SK-N-SH (cell line): Measurements from ENCODE around the gene CNEP1R1. TPM values are rescaled to one million over a fixed set of nuclear protein-coding genes. Genes with fewer than 3 reads are reported as not detected.

Experiments
- CTCF ChIA-PET: fragments of 300-600, 350-600 bp; formaldehyde crosslinking; extraction: SDS; loops from one replicate; lab custom pipeline; 2021; lab: Yijun Ruan, JAX
- POLR2A ChIA-PET: fragments of 350-600 bp; sonication (Branson Sonifier 250); formaldehyde crosslinking; extraction: SDS; loops from one replicate; lab custom pipeline; 2020; ENCODE audit warnings: antibody characterized with exemption, inconsistent platforms; lab: Yijun Ruan, JAX
- DNase-seq: peaks from one replicate; pipeline ENCODE4 v3.0.0; 2012
- H2AFZ ChIP-seq: fragments of 200-600 bp; sonication (generic); 2 replicates; pipeline ENCODE4 v1.8.1; 2016; ENCODE audit warnings: antibody characterized with exemption, mild to moderate bottlenecking, low read depth
- H3F3A ChIP-seq: fragments of 200-600 bp; sonication (generic); replicated peaks from 2 replicates; pipeline ENCODE3; 2016; ENCODE audit warnings: antibody characterized with exemption, mild to moderate bottlenecking; ENCODE audit not compliant: insufficient read depth
- H3K27ac ChIP-seq, 2 experiments: fragments of 200-500 bp in 1 of 2; fragments of 200-600 bp in 1 of 2; sonication (Bioruptor generic) in 1 of 2; sonication (generic), shearing (Covaris generic) in 1 of 2; 2 replicates each; pipeline versions ENCODE4 v1.5.1 to v1.6.1; 2014 to 2016; ENCODE audit warnings: low read depth in 2 of 2, inconsistent platforms in 1 of 2, low read length in 1 of 2, mild to moderate bottlenecking in 1 of 2, mixed read lengths in 1 of 2
- H3K27me3 ChIP-seq: fragments of 200-600 bp; sonication (generic), shearing (Covaris generic); 2 replicates; pipeline ENCODE4 v1.6.1; 2016; ENCODE audit warnings: mixed run types; ENCODE audit not compliant: insufficient read depth
- H3K36me3 ChIP-seq, 2 experiments: fragments of 200-500 bp in 1 of 2; fragments of 200-600 bp in 1 of 2; sonication (Bioruptor generic) in 1 of 2; sonication (generic) in 1 of 2; replicated peaks in 1 of 2; 2 replicates each; pipeline versions ENCODE3 to v1.5.1; 2014 to 2016; ENCODE audit warnings: low read length in 1 of 2, mild to moderate bottlenecking in 1 of 2; ENCODE audit not compliant: insufficient read depth in 2 of 2, control insufficient read depth in 1 of 2
- H3K4me1 ChIP-seq, 2 experiments: fragments of 200-500 bp in 1 of 2; fragments of 200-600 bp in 1 of 2; sonication (Bioruptor generic) in 1 of 2; sonication (generic), shearing (Covaris generic) in 1 of 2; 2 replicates each; pipeline versions ENCODE4 v1.5.1 to v1.6.1; 2014 to 2016; ENCODE audit warnings: low read depth in 1 of 2, low read length in 1 of 2, mixed run types in 1 of 2; ENCODE audit not compliant: insufficient read depth in 2 of 2, control insufficient read depth in 1 of 2
- H3K4me2 ChIP-seq: fragments of 200-600 bp; sonication (generic), shearing (Covaris generic); 2 replicates; pipeline ENCODE4 v1.6.1; 2017; ENCODE audit warnings: mixed run types
- H3K4me3 ChIP-seq, 2 experiments: fragments of 200-500 bp in 1 of 2; fragments of 200-600 bp in 1 of 2; sonication (Bioruptor generic) in 1 of 2; sonication (generic), shearing (Covaris generic) in 1 of 2; 2 replicates each; pipeline versions ENCODE4 v1.5.1 to v1.8.1; 2014 to 2016; ENCODE audit warnings: low read depth in 2 of 2, inconsistent platforms in 1 of 2, low read length in 1 of 2, mild to moderate bottlenecking in 1 of 2, mixed read lengths in 1 of 2, moderate library complexity in 1 of 2
- H3K79me2 ChIP-seq: fragments of 200-600 bp; sonication (generic); 2 replicates; pipeline ENCODE4 v1.8.1; 2017; ENCODE audit warnings: mild to moderate bottlenecking; ENCODE audit not compliant: insufficient read depth
- H3K9ac ChIP-seq: fragments of 200-600 bp; sonication (generic); 2 replicates; pipeline ENCODE4 v1.6.1; 2017; ENCODE audit warnings: mixed run types
- H3K9me2 ChIP-seq: fragments of 200-600 bp; sonication (generic); 2 replicates; pipeline ENCODE4 v1.6.1; 2017; ENCODE audit warnings: mixed run types
- H3K9me3 ChIP-seq: fragments of 200-600 bp; sonication (generic); 2 replicates; pipeline ENCODE4 v1.6.1; 2017; ENCODE audit warnings: mixed run types, mild to moderate bottlenecking, moderate library complexity
- H4K20me1 ChIP-seq: fragments of 200-600 bp; sonication (generic); 2 replicates; pipeline ENCODE4 v1.6.1; 2017; ENCODE audit warnings: mild to moderate bottlenecking, mixed run types; ENCODE audit not compliant: insufficient read depth
- CHD2 ChIP-seq: fragments of 150-350 bp; IDR thresholded peaks from 2 replicates; pipeline ENCODE4 v1.6.1; 2018; ENCODE audit warnings: low read length; ENCODE audit not compliant: partially characterized antibody
- ELF1 ChIP-seq: IDR thresholded peaks from 2 replicates; pipeline ENCODE4 v1.4.0; 2012
- EZH2phosphoT487 ChIP-seq: fragments of 200-600 bp; sonication (generic); IDR thresholded peaks from 2 replicates; pipeline ENCODE4 v1.6.1; 2017; ENCODE audit warnings: low read depth, mixed run types, mild to moderate bottlenecking, antibody characterized with exemption, moderate library complexity, borderline replicate concordance
- FOSL2 ChIP-seq: IDR thresholded peaks from 2 replicates; pipeline ENCODE4 v1.4.0; 2012; ENCODE audit warnings: low read depth, mild to moderate bottlenecking, moderate library complexity, borderline replicate concordance
- FOXJ3 ChIP-seq: sonication (generic); formaldehyde crosslinking; IDR thresholded peaks from 2 replicates; pipeline ENCODE4 v1.5.1; 2020; ENCODE audit warnings: mild to moderate bottlenecking, missing genetic modification reagents
- JUND ChIP-seq: IDR thresholded peaks from 2 replicates; pipeline ENCODE4 v1.4.0; 2012
- MXI1 ChIP-seq: IDR thresholded peaks from 2 replicates; pipeline ENCODE4 v1.6.1; 2012; ENCODE audit warnings: mild to moderate bottlenecking, low read depth, low read length, improper control_type of control experiment
- NFIC ChIP-seq: IDR thresholded peaks from 2 replicates; pipeline ENCODE4 v1.4.0; 2012; ENCODE audit warnings: borderline replicate concordance
- NRF1 ChIP-seq: IDR thresholded peaks from 2 replicates; pipeline ENCODE4 v1.6.1; 2012; ENCODE audit warnings: low read depth, mild to moderate bottlenecking, low read length
- RCOR1 ChIP-seq: fragments of 150-350 bp; IDR thresholded peaks from 2 replicates; pipeline ENCODE4 v1.6.1; 2017; ENCODE audit warnings: antibody characterized with exemption, low read length
- REST ChIP-seq: IDR thresholded peaks from 2 replicates; pipeline ENCODE4 v1.6.1; 2012; ENCODE audit warnings: mild to moderate bottlenecking, low read depth, low read length, moderate library complexity
- RFX5 ChIP-seq: IDR thresholded peaks from 2 replicates; pipeline ENCODE4 v1.6.1; 2012; ENCODE audit warnings: mild to moderate bottlenecking, improper control_type of control experiment, low read length
- RXRA ChIP-seq: IDR thresholded peaks from 2 replicates; pipeline ENCODE4 v1.4.0; 2012; ENCODE audit warnings: low read depth, mild to moderate bottlenecking, borderline replicate concordance
- SIN3A ChIP-seq: IDR thresholded peaks from 2 replicates; pipeline ENCODE4 v1.6.1; 2012; ENCODE audit warnings: low read depth, mild to moderate bottlenecking, low read length, moderate library complexity, borderline replicate concordance
- SMC3 ChIP-seq: IDR thresholded peaks from 2 replicates; pipeline ENCODE4 v1.6.1; 2012; ENCODE audit warnings: low read depth, low read length, improper control_type of control experiment
- USF1 ChIP-seq: IDR thresholded peaks from 2 replicates; pipeline ENCODE4 v1.4.0; 2012; ENCODE audit warnings: low read depth, borderline replicate concordance
- YY1 ChIP-seq: IDR thresholded peaks from 2 replicates; pipeline ENCODE4 v1.4.0; 2012; ENCODE audit warnings: low read depth, mild to moderate bottlenecking
- WGBS: methylation state at CpG from one replicate; pipeline ENCODE4 v1.1.6; 2017; ENCODE audit warnings: low lambda C conversion rate; 5-methylcytosine and 5-hydroxymethylcytosine counted together
- polyA plus RNA-seq, 3 experiments: library from polyadenylated mRNA; depleted of rRNA; stranded (reverse); fragments of >200 nt; gene quantifications; 2 replicates each; pipeline ENCODE4 v1.2.3, GENCODE V29; 2012
- TF ChIP-seq, protein P1 (sequence below): IDR thresholded peaks from 2 replicates; pipeline ENCODE4; 2012

CNEP1R1 gene
- polyA plus RNA-seq, 1 of the 3 experiments (the other 2 are of a cell fraction), result 19.2 TPM

GRCh38 chr16:50079397-50080140 is 54.5 kb downstream of the CNEP1R1 start:
- POLR2A ChIA-PET, result no interaction called here
- no peak overlapping the region for H3K9ac ChIP-seq
- WGBS, result 84% methylated on average over 9 of the region's 9 CpGs
- no peaks in the 10 kb centered on the region for H3K4me1 ChIP-seq
- H3F3A ChIP-seq, result peaks cover 8% of the 10 kb centered on the region
- peaks cover 15% of the 10 kb centered on the region; the same call in 1 of the 2 replicates for H3K79me2 ChIP-seq
- no peak for DNase-seq
- H4K20me1 ChIP-seq, result no peaks in the 10 kb centered on the region
- H3K9me2 ChIP-seq, result no peaks in the 10 kb centered on the region
- no peak overlapping the region for H2AFZ ChIP-seq
- TF ChIP-seq CHD2 (no peak), FOSL2 (no peak), MXI1 (no peak), FOXJ3 (CRISPR knock-in tag) (no peak), SIN3A (no peak), ELF1 (no peak), SMC3 (no peak), RCOR1 (no peak), USF1 (no peak), NFIC (no peak), YY1 (no peak), REST (no peak), EZH2phosphoT487 (no peak), RXRA (no peak), JUND (no peak), NRF1 (no peak), RFX5 (no peak)
- TF ChIP-seq, protein P1, sequence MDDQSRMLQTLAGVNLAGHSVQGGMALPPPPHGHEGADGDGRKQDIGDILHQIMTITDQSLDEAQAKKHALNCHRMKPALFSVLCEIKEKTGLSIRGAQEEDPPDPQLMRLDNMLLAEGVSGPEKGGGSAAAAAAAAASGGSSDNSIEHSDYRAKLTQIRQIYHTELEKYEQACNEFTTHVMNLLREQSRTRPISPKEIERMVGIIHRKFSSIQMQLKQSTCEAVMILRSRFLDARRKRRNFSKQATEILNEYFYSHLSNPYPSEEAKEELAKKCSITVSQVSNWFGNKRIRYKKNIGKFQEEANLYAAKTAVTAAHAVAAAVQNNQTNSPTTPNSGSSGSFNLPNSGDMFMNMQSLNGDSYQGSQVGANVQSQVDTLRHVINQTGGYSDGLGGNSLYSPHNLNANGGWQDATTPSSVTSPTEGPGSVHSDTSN, result no peak
- peak overlapping the region; percentile 19; the same call in 1 of the 2 replicates for H3K4me2 ChIP-seq
- H3K27ac ChIP-seq, result peak overlapping the region in 1 of 2 experiments; percentile 58; a peak in 2 of 4 replicates
- H3K4me3 ChIP-seq, result no peak overlapping the region
- H3K36me3 ChIP-seq, result peaks cover 26 to 39% of the 10 kb centered on the region in 2 experiments
- CTCF ChIA-PET, result interaction anchor here (1.9 kb wide), 1 partner anchor 9 kb away, joined by 6 read pairs; no protein-coding TSS in a partner anchor
- no peaks in the 10 kb centered on the region for H3K27me3 ChIP-seq
- no peaks in the 10 kb centered on the region for H3K9me3 ChIP-seq
